GM12874 (cell line): Measurements from ENCODE around the gene AGBL4.

Experiments
- CTCF ChIP-seq: IDR thresholded peaks from 2 replicates; pipeline ENCODE4 v1.5.1; 2011; ENCODE audit warnings: low read depth, mild to moderate bottlenecking, control low read depth, low read length, moderate library complexity; ENCODE audit not compliant: insufficient read depth

Gene AGBL4

DNA sequence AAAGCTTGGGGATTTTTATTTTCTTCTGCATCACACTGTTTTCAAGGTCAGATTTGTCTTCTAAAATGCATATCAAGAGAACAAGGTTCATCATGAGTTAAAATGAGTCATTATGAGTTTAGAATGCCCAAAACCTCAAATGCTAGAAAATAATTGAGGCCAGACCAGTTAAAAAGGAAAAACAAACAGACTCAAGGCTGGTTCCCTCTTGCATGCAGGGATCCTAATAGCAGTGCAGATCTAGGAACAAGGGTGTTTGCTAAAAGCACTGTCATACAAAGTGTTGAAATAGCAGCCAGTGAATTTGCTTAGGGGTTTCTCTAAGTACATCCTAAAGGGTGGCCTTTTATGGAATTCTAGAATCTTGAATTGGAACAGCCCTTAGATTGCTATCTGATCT lies 1262.3 kb downstream of the AGBL4 start:
- no peak for TF ChIP-seq CTCF

- TF ChIP-seq CTCF = no peak
These were observed 1262.9 kb downstream of the AGBL4 start for GRCh38 chr1:48760857-48761256.

GRCh38 chr1:48758976-48759375 lies 1264.8 kb downstream of the AGBL4 start:
- TF ChIP-seq CTCF = no peak

- TF ChIP-seq CTCF = no peak
These were observed 1266.4 kb downstream of the AGBL4 start for GRCh38 chr1:48757363-48757762.

GRCh38 chr1:48756683-48757316 lies 1267.0 kb downstream of the AGBL4 start:
- TF ChIP-seq CTCF = no peak

DNA sequence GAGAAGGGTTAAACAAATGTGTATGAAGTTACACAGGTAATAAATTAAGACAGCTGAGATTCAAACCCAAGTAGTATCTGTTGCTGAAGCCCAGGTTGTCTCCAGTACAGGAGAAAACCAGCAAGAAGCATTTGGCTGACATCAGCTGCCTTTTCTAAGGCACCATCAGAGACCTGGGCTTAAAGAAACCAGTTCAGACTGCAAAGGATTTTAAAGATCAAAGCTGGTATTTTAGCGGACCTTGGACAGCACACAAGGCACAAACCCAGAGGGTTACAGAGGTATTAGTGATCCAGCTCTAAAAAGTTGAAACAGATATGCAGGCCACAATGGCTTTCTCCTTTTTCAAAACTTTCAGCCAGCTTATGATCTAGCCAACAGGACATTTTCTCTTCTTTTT lies 1270.5 kb downstream of the AGBL4 start:
- no peak for TF ChIP-seq CTCF

GRCh38 chr1:48750109-48750508 lies 1273.6 kb downstream of the AGBL4 start:
- TF ChIP-seq CTCF = no peak
